Nephron (organoid): ENCODE results near the gene LAIR2.

Source experiments
- H3K27ac Mint-ChIP-seq, 3 experiments: 2 replicates each; pipeline ENCODE4 v1.8.0; 2020; ENCODE audit warnings: mixed read lengths in 3 of 3, mild to moderate bottlenecking in 2 of 3, moderate library complexity in 1 of 3
- H3K27me3 Mint-ChIP-seq: 2 replicates; pipeline ENCODE4 v1.8.0; 2021; ENCODE audit warnings: low read depth, mild to moderate bottlenecking, moderate library complexity, mixed read lengths
- H3K36me3 Mint-ChIP-seq: 2 replicates; pipeline ENCODE4 v1.8.0; 2020; ENCODE audit warnings: low read depth, mixed read lengths
- H3K4me1 Mint-ChIP-seq: 2 replicates; pipeline ENCODE4 v1.8.0; 2020; ENCODE audit warnings: mixed read lengths
- H3K4me3 Mint-ChIP-seq, 3 experiments: 2 replicates each; pipeline ENCODE4 v1.8.0; 2020; ENCODE audit warnings: mild to moderate bottlenecking in 3 of 3, mixed read lengths in 3 of 3, moderate library complexity in 2 of 3
- H3K9me3 Mint-ChIP-seq: 2 replicates; pipeline ENCODE4 v1.8.0; 2020; ENCODE audit warnings: mixed read lengths
- TF ChIP-seq, protein P1 (sequence below), 3 experiments: fragments of 200-600 bp; sonication (generic); IDR thresholded peaks; one replicate each; pipeline ENCODE4 v1.5.0; 2021; ENCODE audit warnings: antibody characterized with exemption in 3 of 3; ENCODE audit not compliant: unreplicated experiment in 3 of 3

The LAIR2 gene

DNA sequence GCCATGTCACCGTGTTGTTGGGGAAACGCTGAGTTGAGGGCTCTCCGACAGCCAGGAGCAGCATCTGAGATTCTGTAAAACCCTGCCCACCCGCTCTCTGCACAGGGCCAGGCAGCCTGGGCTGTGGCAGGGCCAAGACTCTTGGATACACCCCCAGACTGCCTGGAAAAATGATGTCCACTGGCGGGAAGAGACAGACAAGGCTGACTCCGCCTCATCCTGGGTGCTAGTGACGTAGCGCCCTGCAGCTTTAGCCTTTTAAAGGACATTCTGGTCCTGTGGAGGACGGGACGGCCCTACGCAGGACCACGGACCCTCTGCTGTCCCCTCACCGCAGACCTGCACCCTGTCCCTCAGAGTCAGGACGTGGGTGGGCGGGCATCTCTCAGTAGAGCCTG, 50.3 kb downstream of the LAIR2 start:
- Mint-ChIP-seq H3K4me1 (no peaks in the 10 kb centered on the region), H3K9me3 (peaks cover 31% of the 10 kb centered on the region), H3K27ac (no peak overlapping the region), H3K36me3 (peaks cover 8% of the 10 kb centered on the region), H3K4me3 (no peak overlapping the region), H3K27me3 (no peaks in the 10 kb centered on the region)
- TF ChIP-seq, protein P1, sequence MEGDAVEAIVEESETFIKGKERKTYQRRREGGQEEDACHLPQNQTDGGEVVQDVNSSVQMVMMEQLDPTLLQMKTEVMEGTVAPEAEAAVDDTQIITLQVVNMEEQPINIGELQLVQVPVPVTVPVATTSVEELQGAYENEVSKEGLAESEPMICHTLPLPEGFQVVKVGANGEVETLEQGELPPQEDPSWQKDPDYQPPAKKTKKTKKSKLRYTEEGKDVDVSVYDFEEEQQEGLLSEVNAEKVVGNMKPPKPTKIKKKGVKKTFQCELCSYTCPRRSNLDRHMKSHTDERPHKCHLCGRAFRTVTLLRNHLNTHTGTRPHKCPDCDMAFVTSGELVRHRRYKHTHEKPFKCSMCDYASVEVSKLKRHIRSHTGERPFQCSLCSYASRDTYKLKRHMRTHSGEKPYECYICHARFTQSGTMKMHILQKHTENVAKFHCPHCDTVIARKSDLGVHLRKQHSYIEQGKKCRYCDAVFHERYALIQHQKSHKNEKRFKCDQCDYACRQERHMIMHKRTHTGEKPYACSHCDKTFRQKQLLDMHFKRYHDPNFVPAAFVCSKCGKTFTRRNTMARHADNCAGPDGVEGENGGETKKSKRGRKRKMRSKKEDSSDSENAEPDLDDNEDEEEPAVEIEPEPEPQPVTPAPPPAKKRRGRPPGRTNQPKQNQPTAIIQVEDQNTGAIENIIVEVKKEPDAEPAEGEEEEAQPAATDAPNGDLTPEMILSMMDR (IDR thresholded peaks at IDR 0.05; ENCODE audit: unreplicated experiment in 3 of 3), result no peak

DNA sequence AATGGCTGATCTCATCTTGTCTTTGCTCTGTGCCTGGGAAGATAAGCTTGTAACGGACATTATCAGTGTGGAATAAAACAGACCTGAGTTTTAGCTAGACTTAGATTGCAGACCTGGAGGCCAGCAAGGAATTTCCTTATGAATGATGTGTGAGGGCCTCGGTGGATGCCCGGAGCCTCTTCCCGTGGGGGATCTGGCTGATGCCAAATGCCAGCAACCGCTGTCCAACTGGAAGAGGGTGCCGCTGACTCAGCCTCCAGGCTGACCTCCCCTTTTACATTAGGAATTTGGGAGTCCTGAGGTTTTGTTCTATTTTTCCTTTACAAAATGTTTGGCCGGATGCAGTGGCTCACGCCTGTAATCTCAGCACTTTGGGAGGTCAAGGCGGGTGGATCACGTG, 51.4 kb downstream of the LAIR2 start:
- no peaks in the 10 kb centered on the region for H3K27me3 Mint-ChIP-seq
- H3K27ac Mint-ChIP-seq, result no peak overlapping the region
- peaks cover 33% of the 10 kb centered on the region for H3K9me3 Mint-ChIP-seq
- no peak overlapping the region for H3K4me3 Mint-ChIP-seq
- H3K36me3 Mint-ChIP-seq, result peaks cover 8% of the 10 kb centered on the region
- TF ChIP-seq, protein P1 (IDR thresholded peaks at IDR 0.05; ENCODE audit: unreplicated experiment in 3 of 3), result no peak
- no peaks in the 10 kb centered on the region for H3K4me1 Mint-ChIP-seq

DNA sequence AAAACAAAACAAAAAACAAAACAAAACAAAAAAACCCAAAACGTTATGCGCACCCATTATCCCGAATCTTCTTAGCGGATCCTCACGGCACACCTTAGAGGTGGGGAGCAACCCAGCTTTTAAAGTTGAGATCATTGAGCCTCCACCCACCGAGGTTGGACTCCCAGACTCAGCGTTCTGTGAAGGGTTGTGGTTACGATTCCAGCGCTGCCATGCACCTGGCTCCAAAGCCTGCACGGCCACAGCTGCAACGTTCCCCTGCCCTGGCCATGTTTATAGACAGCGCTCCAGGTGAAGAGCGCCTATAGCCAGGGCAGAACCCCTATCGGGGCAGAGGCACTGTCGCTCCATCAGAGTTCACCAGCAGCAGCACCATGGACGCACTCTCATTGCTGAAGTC, 52.3 kb downstream of the LAIR2 start:
- no peaks in the 10 kb centered on the region for H3K4me1 Mint-ChIP-seq
- peaks cover 29% of the 10 kb centered on the region for H3K9me3 Mint-ChIP-seq
- TF ChIP-seq, protein P1 (IDR thresholded peaks at IDR 0.05; ENCODE audit: unreplicated experiment in 3 of 3), result no peak
- no peak overlapping the region for H3K27ac Mint-ChIP-seq
- H3K27me3 Mint-ChIP-seq, result no peaks in the 10 kb centered on the region
- peaks cover 8% of the 10 kb centered on the region for H3K36me3 Mint-ChIP-seq
- H3K4me3 Mint-ChIP-seq, result no peak overlapping the region

DNA sequence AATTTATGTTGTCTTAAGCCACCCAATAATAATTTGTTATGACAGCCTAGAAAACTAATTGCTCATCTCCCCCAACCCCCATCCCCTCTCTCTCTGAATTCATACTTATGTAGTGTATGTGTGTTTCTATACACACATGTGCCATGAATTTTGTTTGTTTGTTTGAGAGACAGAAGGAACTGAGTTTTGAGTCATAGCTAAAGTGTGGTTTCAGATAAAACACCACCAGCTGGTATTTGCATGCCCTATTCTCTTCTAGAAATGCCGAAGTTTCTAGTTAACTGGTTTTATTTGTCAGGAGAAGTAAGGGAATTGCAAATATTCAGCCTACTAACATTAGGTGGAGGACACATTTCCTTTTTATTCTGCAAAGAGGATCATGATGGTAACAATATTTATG, 53.6 kb downstream of the LAIR2 start:
- TF ChIP-seq, protein P1 (IDR thresholded peaks at IDR 0.05; ENCODE audit: unreplicated experiment in 3 of 3), result no peak
- H3K4me1 Mint-ChIP-seq, result no peaks in the 10 kb centered on the region
- no peak overlapping the region for H3K27ac Mint-ChIP-seq
- H3K4me3 Mint-ChIP-seq, result no peak overlapping the region
- no peaks in the 10 kb centered on the region for H3K27me3 Mint-ChIP-seq
- peaks cover 29% of the 10 kb centered on the region for H3K9me3 Mint-ChIP-seq
- peaks cover 5% of the 10 kb centered on the region for H3K36me3 Mint-ChIP-seq

DNA sequence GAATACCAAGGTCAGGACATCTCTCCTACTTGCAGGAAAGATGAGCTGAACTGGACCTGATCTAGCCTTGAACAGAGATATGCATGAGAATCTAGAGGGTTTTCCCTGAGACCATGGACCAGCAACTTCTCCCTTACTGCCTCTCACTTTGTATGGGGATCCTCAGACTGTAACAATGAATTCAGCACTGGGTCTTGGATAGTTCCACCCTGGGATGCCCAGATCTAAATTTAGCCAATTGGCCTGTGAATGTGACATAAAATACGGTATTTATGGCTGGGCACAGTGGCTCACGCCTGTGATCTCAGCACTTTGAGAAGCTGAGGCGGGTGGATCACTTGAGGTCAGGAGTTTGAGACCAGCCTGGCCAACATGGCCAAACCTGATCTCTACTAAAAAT, 55.7 kb downstream of the LAIR2 start:
- Mint-ChIP-seq H3K27ac (no peak overlapping the region), H3K4me1 (no peaks in the 10 kb centered on the region), H3K9me3 (peaks cover 22% of the 10 kb centered on the region), H3K4me3 (no peak overlapping the region), H3K36me3 (no peaks in the 10 kb centered on the region), H3K27me3 (no peaks in the 10 kb centered on the region)
- TF ChIP-seq, protein P1 (IDR thresholded peaks at IDR 0.05; ENCODE audit: unreplicated experiment in 3 of 3), result no peak
